ENCODE measurements around the gene MEI1.

- TF ChIP-seq YY1 (IDR thresholded peaks at IDR 0.05; ENCODE audit: insufficient read depth, insufficient read length), result no peak
- no peak for TF ChIP-seq ZNF274 (IDR thresholded peaks at IDR 0.05; ENCODE audit: low read depth, low read length)
Measured at GRCh38 chr22:41840216-41840615, 140.9 kb downstream of the MEI1 start.
